Fibroblast of the aortic adventitia (primary cell): ENCODE results near the gene FARP1. TPM values are rescaled to one million over a fixed set of nuclear protein-coding genes. Genes with fewer than 3 reads are reported as not detected.

ENCODE experiments used
- DNase-seq: peaks from one replicate; pipeline ENCODE4 v3.0.0-alpha.2; 2010; ENCODE audit warnings: low read depth
- H3K4me3 ChIP-seq: 2 replicates; pipeline ENCODE4 v1.5.1; 2011; ENCODE audit warnings: low read depth, mild to moderate bottlenecking, control low read depth, low read length, moderate library complexity
- CTCF ChIP-seq: IDR thresholded peaks from 2 replicates; pipeline ENCODE4 v1.5.1; 2011; ENCODE audit warnings: mild to moderate bottlenecking, low read length, control low read depth, inconsistent platforms; ENCODE audit not compliant: insufficient read depth
- total RNA-seq: library from RNA; depleted of rRNA; stranded (reverse); fragments of >200 nt; gene quantifications from 2 replicates; pipeline ENCODE4 v1.2.3, GENCODE V29; 2012; ENCODE audit warnings: low replicate concordance

The FARP1 gene
- total RNA-seq, 1 donor, result 16.2 TPM

- H3K4me3 ChIP-seq, result no peak overlapping the region
- no peak for TF ChIP-seq CTCF
- no peak for DNase-seq
Observed at GRCh38 chr13:98345107-98345935, 202.4 kb downstream of the FARP1 start.

- TF ChIP-seq CTCF, result no peak
- H3K4me3 ChIP-seq, result no peak overlapping the region
- DNase-seq, result no peak
Observed at GRCh38 chr13:98346904-98347636, 204.2 kb downstream of the FARP1 start.

- DNase-seq, result no peak
- TF ChIP-seq CTCF, result no peak
- no peak overlapping the region for H3K4me3 ChIP-seq
Observed at GRCh38 chr13:98347756-98348155, 204.9 kb downstream of the FARP1 start.

- DNase-seq, result no peak
- H3K4me3 ChIP-seq, result no peak overlapping the region
- no peak for TF ChIP-seq CTCF
Observed at GRCh38 chr13:98348466-98349200, 205.7 kb downstream of the FARP1 start.

- no peak for TF ChIP-seq CTCF
- H3K4me3 ChIP-seq, result no peak overlapping the region
- no peak for DNase-seq
Observed at GRCh38 chr13:98349731-98350305, 206.9 kb downstream of the FARP1 start.

GRCh38 chr13:98350746-98351330, 207.9 kb downstream of the FARP1 start:
- H3K4me3 ChIP-seq, result no peak overlapping the region
- DNase-seq, result no peak
- no peak for TF ChIP-seq CTCF
